GM23248 (cell line): Measurements from ENCODE around the gene KLHL22. TPM values are rescaled to one million over a fixed set of nuclear protein-coding genes. Genes with fewer than 3 reads are reported as not detected.

Experiments used
- DNase-seq: peaks from one replicate; pipeline ENCODE4 v3.0.0-alpha.2; 2015
- H2AFZ ChIP-seq: fragments of 200-600 bp; sonication (generic); 2 replicates; pipeline ENCODE4 v1.6.1; 2016; ENCODE audit warnings: antibody characterized with exemption
- H3F3A ChIP-seq: fragments of 200-600 bp; sonication (generic); 2 replicates; pipeline ENCODE4 v1.6.1; 2016; ENCODE audit warnings: mild to moderate bottlenecking, antibody characterized with exemption, mixed run types; ENCODE audit not compliant: insufficient read depth
- H3K27ac ChIP-seq: fragments of 200-600 bp; sonication (generic); 2 replicates; pipeline ENCODE4 v1.5.1; 2016; ENCODE audit warnings: mild to moderate bottlenecking
- H3K27me3 ChIP-seq: fragments of 200-600 bp; sonication (generic); replicated peaks from 2 replicates; pipeline ENCODE4 v1.6.1; 2016; ENCODE audit warnings: mild to moderate bottlenecking; ENCODE audit not compliant: insufficient read depth
- H3K36me3 ChIP-seq: fragments of 200-600 bp; sonication (generic); 2 replicates; pipeline ENCODE4 v1.6.1; 2016; ENCODE audit warnings: low read depth, mild to moderate bottlenecking
- H3K4me1 ChIP-seq: fragments of 200-600 bp; sonication (generic); 2 replicates; pipeline ENCODE4 v1.6.1; 2016; ENCODE audit warnings: mild to moderate bottlenecking; ENCODE audit not compliant: insufficient read depth
- H3K4me2 ChIP-seq: fragments of 200-600 bp; sonication (generic); one replicate; pipeline ENCODE4 v1.6.1; 2016; ENCODE audit warnings: mild to moderate bottlenecking; ENCODE audit not compliant: unreplicated experiment
- H3K4me3 ChIP-seq: fragments of 200-600 bp; sonication (generic); 2 replicates; pipeline ENCODE4 v1.5.1; 2016; ENCODE audit warnings: mild to moderate bottlenecking
- H3K79me2 ChIP-seq: fragments of 200-600 bp; sonication (generic); 2 replicates; pipeline ENCODE4 v1.6.1; 2016; ENCODE audit warnings: mild to moderate bottlenecking; ENCODE audit not compliant: insufficient read depth
- H3K9ac ChIP-seq: fragments of 200-600 bp; sonication (generic); 2 replicates; pipeline ENCODE4 v1.6.1; 2016; ENCODE audit warnings: mild to moderate bottlenecking
- H3K9me2 ChIP-seq: fragments of 200-600 bp; sonication (generic); 2 replicates; pipeline ENCODE4 v1.6.1; 2016; ENCODE audit warnings: mixed run types, mild to moderate bottlenecking, moderate library complexity; ENCODE audit not compliant: insufficient read depth
- H3K9me3 ChIP-seq: fragments of 200-600 bp; sonication (generic); one replicate; pipeline ENCODE4 v1.6.1; 2017; ENCODE audit warnings: low read depth
- H4K20me1 ChIP-seq: fragments of 200-600 bp; sonication (generic); 2 replicates; pipeline ENCODE4 v1.6.0; 2016; ENCODE audit not compliant: insufficient read depth
- EZH2 ChIP-seq: fragments of 200-600 bp; sonication (generic); IDR thresholded peaks from 2 replicates; pipeline ENCODE4 v1.6.1; 2018; ENCODE audit warnings: antibody characterized with exemption, mild to moderate bottlenecking; ENCODE audit not compliant: insufficient read depth, poor library complexity, severe bottlenecking
- EZH2phosphoT487 ChIP-seq: fragments of 200-600 bp; sonication (generic); IDR thresholded peaks from 2 replicates; pipeline ENCODE4 v1.6.1; 2018; ENCODE audit warnings: antibody characterized with exemption, moderate library complexity, mild to moderate bottlenecking, low read depth; ENCODE audit not compliant: insufficient read depth
- WGBS, 2 experiments: methylation state at CpG; one replicate each; pipeline ENCODE4 v1.1.6; 2015 to 2017; ENCODE audit warnings: low lambda C conversion rate in 2 of 2, low coverage in 1 of 2; ENCODE audit errors: missing lambda C conversion rate in 2 of 2; 5-methylcytosine and 5-hydroxymethylcytosine counted together
- in situ Hi-C: fragments of 300-500 bp; cut with MboI; formaldehyde crosslinking; loops from 2 replicates; pipeline ENCODE4 v1.15.0; 2020
- polyA plus RNA-seq: library from polyadenylated mRNA; unstranded; fragments of >200 nt; fragmentation: Nextera tagmentation; extraction: Ambion mirVana; gene quantifications from 2 replicates; pipeline ENCODE4 v1.2.1, GENCODE V29; 2016
- total RNA-seq: library from RNA; depleted of rRNA; stranded (reverse); fragments of >200 nt; shearing (Covaris generic); gene quantifications from 2 replicates; pipeline ENCODE4 v1.2.3, GENCODE V29; 2014

The KLHL22 gene
- total and polyA plus RNA-seq, 2 experiments from 2014 or later, result 19.0 to 41.3 TPM

- in situ Hi-C loops, result no loop called here
- H4K20me1 ChIP-seq, result no peaks in the 10 kb centered on the region
- peaks cover 15% of the 10 kb centered on the region; the same call in 1 of the 2 replicates for H3K36me3 ChIP-seq
- WGBS, 2 experiments, result 22% methylated on average over 7 of the region's 7 CpGs
- peak; percentile 82 for DNase-seq
- no peaks in the 10 kb centered on the region for H3K9me2 ChIP-seq
- peak overlapping the region; percentile 21 for H3K4me2 ChIP-seq
- H3K27ac ChIP-seq, result peak overlapping the region; percentile 83
- H3K9me3 ChIP-seq, result no peaks in the 10 kb centered on the region
- no peak overlapping the region for H2AFZ ChIP-seq
- H3K9ac ChIP-seq, result peak overlapping the region; percentile 53
- H3F3A ChIP-seq, result peaks cover 41% of the 10 kb centered on the region
- TF ChIP-seq EZH2phosphoT487 (no peak), EZH2 (no peak)
- H3K79me2 ChIP-seq, result peaks cover 100% of the 10 kb centered on the region
- peaks cover 54% of the 10 kb centered on the region for H3K4me1 ChIP-seq
- H3K27me3 ChIP-seq, result no peaks in the 10 kb centered on the region
- H3K4me3 ChIP-seq, result no peak overlapping the region
Observed at GRCh38 chr22:20520093-20520511, 24.5 kb upstream of the KLHL22 start.

- Histone ChIP-seq H3K27ac (peak overlapping the region; percentile 83), H3F3A (peaks cover 45% of the 10 kb centered on the region), H3K4me1 (peaks cover 57% of the 10 kb centered on the region), H3K9me2 (no peaks in the 10 kb centered on the region), H3K9ac (peak overlapping the region; percentile 48), H3K4me2 (no peak overlapping the region), H3K9me3 (no peaks in the 10 kb centered on the region), H2AFZ (no peak overlapping the region), H3K36me3 (peaks cover 15% of the 10 kb centered on the region; the same call in 1 of the 2 replicates), H4K20me1 (peaks cover 3% of the 10 kb centered on the region; the same call in 1 of the 2 replicates), H3K27me3 (no peaks in the 10 kb centered on the region), H3K79me2 (peaks cover 100% of the 10 kb centered on the region), H3K4me3 (no peak overlapping the region)
- TF ChIP-seq EZH2phosphoT487 (no peak), EZH2 (no peak)
- 77 to 87% methylated on average over 4 of the region's 4 CpGs for WGBS, 2 experiments
- DNase-seq, result no peak
- in situ Hi-C loops, result no loop called here
Observed at GRCh38 chr22:20519558-20519957, 24.0 kb upstream of the KLHL22 start.

GRCh38 chr22:20517841-20518592, 22.4 kb upstream of the KLHL22 start:
- in situ Hi-C loops, result no loop called here
- DNase-seq, result no peak
- Histone ChIP-seq H4K20me1 (peaks cover 7% of the 10 kb centered on the region; the same call in 1 of the 2 replicates), H2AFZ (no peak overlapping the region), H3K4me2 (no peak overlapping the region), H3K27me3 (no peaks in the 10 kb centered on the region), H3K36me3 (peaks cover 21% of the 10 kb centered on the region; the same call in 1 of the 2 replicates), H3K4me3 (no peak overlapping the region), H3K4me1 (peaks cover 48% of the 10 kb centered on the region), H3K9me2 (no peaks in the 10 kb centered on the region), H3K27ac (no peak overlapping the region), H3K9me3 (no peaks in the 10 kb centered on the region), H3K9ac (no peak overlapping the region), H3F3A (peaks cover 51% of the 10 kb centered on the region), H3K79me2 (peaks cover 100% of the 10 kb centered on the region)
- TF ChIP-seq EZH2 (no peak), EZH2phosphoT487 (no peak)
- WGBS, 2 experiments, result 89 to 90% methylated on average over 13 of the region's 13 CpGs

GRCh38 chr22:20517422-20517821, 21.8 kb upstream of the KLHL22 start:
- H3K27ac ChIP-seq, result no peak overlapping the region
- WGBS, 2 experiments, result 69 to 78% methylated on average over 4 of the region's 4 CpGs

More at GRCh38 chr22:20517422-20517821, 21.8 kb upstream of the KLHL22 start:
- Histone ChIP-seq H3K4me2 (no peak overlapping the region), H3F3A (peaks cover 50% of the 10 kb centered on the region), H3K9me2 (no peaks in the 10 kb centered on the region), H3K9ac (no peak overlapping the region), H3K4me1 (peaks cover 42% of the 10 kb centered on the region), H3K9me3 (no peaks in the 10 kb centered on the region), H3K36me3 (peaks cover 21% of the 10 kb centered on the region; the same call in 1 of the 2 replicates), H3K79me2 (peaks cover 100% of the 10 kb centered on the region), H3K4me3 (no peak overlapping the region), H4K20me1 (peaks cover 7% of the 10 kb centered on the region; the same call in 1 of the 2 replicates), H3K27me3 (no peaks in the 10 kb centered on the region), H2AFZ (no peak overlapping the region)
- no peak for DNase-seq
- in situ Hi-C loops, result no loop called here
- no peak for TF ChIP-seq EZH2
- no peak for TF ChIP-seq EZH2phosphoT487
